Activated T-cell treated with anti-CD3 and anti-CD28 coated beads for 24 hours (primary cell): ENCODE results near the gene LMF2.
A peak's percentile ranks its signal among the peaks of the same experiment; 100 is the strongest.

Experiments used
- DNase-seq: peaks from one replicate; pipeline ENCODE4 v3.0.0-alpha.2; 2020; ENCODE audit warnings: low read depth

Gene LMF2

DNA sequence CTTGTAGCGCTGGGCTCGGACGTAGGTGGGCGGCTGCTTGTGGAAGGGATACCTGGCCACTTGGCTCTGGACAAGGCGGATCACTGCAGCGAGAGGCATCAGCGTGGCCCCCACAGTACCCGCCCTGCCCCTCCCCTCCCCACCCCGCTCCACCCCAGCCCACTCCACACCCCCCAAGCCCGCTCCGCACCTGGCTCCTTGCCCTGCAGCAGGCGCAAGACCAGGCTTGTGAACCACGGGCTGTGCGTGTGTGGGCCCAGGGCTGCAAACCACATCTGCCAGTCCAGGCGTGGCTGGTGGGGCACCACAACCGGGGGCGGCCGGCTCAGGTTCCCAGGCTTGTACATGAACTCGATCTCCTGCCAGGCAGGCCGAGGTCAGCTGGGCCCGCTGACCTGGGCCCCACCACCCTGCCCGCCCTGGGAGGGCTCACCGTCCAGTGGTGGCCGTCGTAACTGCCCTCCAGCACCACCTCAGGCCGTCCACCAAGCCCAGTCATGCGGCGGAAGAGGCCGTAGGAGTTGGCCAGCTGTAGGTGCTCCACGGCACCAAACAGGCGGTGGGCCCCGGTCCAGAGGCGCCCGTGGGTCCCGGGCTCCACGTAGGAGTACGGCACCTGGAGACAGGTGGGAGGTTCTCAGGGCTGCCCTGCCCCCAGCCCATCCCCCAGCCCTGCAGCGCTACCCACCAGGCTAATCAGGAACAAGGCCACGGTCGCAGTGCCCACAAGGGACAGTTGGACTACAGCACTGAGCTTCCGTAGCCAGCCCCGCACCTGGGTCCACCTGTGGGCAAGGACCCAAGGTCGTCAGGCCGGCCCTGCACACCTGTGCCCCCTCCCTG is 2.9 kb downstream of the LMF2 start:
- no peak for DNase-seq

DNA sequence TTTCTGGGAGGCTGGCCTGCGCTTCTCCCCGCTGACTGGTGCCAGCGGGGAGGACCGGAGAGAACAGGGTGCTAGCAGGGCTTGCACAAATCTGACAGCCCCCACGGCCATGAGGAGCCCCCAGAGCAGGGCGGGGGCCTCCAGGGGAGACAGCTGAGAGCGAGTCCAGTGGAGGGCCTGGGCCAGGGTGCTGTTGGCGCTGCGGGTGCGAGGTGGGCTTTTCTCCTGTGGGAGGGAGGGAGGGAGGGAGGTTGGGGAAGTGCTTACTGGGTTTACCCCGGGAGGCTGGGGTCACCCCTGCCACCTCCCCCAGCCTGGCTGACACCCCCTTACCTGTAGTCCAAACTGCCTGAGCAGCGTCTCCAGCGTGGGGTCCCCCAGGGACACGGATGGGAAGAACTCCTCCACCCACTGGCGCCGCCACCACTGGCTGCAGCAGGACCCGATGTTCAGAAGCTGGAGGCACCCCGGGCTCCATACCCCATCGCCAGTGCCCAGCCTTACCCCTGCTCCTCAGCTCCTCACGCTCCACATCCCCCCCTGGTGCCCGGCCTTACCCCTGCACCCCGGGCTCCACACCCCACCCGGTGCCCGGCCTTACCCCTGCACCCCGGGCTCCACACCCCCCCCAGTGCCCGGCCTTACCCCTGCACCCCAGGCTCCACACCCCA is 3.9 kb downstream of the LMF2 start:
- no peak for DNase-seq

DNA sequence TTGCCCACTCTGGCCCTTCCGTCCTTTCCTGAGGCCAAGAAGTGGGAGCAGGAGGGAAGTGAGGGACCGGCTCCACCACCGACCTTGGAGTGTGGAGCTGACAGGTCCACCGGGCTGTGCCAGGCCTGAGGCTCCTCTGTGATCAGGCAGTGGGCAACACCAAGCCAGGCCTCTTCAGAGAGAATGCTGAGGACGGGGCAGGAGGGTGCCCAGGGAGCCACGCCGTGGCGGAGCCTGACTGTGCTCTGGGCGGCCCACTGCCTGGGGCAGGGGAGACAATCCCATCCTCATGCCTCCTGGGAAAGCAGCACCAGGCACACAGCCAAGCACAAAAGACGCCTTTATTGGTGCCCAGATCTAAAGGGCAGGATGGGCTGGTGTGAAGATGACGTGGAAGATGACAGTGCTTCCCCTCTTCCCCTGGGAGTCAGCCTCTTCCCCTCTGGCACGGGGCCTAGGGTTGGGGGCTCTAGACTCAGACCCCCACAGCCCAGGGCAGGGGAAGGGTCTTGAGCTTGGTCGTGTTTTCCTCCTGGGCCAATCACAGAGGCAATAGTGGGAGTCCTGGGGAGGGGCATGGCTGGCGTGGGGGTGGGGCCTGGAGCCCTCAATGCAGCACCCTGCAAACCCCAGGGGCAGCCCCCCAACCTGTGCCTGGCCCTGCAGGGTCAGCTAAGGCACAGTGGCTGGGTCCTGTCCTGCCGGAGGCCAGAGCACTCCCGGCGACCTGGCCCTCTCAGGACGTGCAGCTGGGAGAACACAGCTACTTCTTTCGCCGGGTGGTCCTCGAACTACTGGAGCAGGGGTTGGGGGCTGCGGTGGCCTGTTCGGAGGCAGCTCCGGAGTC is 4.7 kb downstream of the LMF2 start:
- no peak for DNase-seq

DNA sequence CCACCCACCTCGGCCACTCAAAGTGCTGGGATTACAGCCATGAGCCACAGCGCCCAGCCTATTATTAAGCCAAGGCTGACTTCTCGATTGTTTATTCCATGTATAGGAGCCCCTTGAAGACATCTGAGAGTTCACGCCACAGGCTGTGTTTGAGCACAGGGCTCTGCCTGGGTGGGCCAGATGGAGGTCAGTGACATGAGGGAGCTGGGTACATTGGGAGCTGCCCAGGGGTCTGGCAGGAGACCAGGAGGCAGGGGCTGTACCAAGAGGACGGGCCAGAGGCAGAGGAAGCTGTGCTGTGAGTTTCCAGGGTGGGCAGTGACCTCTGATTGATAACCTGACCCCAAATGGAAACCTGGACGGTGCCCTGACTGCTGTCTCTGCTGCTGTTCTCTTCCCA is 5.4 kb downstream of the LMF2 start:
- no peak for DNase-seq

DNA sequence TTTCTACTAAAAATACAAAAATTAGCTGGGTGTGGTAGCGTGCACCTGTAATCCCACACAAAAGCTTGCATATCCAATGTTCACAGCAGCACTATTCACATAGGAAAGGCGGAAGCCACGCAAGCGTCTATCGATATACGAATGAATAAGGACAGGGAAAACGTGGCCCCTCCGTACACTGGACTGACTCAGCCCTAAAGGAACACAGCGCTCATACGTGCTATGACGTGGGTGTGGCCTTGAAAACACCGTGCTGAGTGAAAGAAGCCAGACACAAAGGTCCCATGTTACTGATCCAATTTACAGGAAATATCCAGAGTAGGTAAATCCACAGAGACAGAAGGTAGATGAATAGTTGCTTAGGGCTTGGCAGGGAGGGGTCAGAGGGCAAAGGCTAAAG is 7.0 kb downstream of the LMF2 start:
- no peak for DNase-seq

DNA sequence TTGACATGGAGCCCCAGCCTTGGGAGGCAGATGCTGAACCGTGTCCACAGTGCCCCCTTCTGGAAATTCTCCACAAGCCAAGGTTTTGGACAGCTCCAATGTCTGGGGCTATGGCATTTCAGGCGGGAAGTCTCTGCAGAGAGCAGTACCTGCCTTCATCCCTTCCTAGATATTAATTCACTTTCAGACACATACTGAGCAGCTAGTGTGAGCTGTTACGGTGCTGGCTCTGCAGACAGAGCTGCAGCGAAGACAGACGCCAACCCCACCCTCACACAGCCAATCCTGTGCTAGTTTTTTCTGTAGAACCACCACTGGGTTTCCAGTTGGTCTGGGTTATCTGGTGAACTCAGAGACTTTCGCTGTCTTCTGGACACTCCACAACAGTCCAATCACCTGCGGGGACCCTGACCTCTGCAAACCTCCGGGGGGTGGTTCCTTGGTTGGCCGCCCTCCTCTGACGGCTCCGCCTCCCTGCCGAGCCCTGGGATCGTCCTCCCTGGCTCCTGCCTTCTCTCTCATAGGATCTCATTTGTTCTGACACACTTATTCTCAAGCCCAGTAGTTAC is 9.1 kb downstream of the LMF2 start:
- peak; percentile 62 for DNase-seq

DNA sequence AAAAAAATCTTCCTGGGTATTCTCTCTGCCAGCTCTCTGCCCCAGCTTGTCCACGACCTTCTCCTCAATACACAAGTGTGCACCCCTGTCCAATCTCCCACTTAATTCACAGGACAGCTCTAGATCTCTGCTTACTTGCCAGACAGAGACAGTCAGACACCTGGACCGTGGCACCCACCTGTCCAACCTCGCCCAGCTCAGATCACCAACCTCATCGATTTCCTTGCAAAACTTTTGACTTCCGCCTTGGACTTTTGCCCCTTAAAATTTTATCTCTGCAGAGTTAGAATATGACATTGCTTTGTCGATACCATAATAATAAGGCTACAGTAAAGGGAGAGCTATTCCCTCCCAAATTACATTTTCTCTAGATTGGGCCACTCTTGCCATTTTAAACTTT is 10.4 kb downstream of the LMF2 start:
- no peak for DNase-seq

DNA sequence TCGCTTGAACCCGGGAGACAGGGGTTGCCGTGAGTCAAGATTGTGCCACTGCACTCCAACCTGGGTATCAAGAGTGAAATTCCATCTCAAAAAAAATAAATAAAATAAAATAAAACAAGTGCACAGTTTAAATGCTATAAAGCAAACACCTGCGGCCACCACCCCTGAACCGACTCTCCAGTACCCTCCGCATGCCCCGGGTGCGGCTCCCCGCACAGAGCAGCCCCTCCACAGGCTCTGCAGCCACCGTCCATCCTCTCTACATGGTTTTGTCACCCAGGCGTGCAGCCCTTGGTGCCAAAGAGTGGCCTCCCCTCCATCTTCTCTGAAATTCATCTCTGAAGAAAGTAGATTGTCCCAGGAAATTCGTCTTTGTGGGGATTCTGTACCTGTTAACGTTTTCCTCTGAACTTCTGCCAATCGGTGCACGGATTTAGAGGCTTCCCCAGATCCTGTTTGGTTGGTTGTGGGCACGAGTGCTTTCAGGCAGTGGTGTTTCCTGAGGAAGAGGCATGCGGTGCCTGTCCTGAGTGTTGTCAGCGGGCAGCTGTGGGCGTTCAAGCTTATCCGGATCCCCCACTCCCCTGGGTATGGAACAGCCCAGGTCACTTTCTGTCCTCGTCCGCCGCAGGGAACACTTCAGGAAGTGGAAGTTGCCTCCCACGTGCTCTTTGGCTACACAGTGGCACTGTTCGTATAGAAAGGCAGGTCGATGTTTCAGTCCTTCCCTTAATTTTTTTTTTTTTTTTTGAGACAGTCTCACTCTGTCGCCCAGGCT is 16.8 kb downstream of the LMF2 start:
- DNase-seq, result no peak

DNA sequence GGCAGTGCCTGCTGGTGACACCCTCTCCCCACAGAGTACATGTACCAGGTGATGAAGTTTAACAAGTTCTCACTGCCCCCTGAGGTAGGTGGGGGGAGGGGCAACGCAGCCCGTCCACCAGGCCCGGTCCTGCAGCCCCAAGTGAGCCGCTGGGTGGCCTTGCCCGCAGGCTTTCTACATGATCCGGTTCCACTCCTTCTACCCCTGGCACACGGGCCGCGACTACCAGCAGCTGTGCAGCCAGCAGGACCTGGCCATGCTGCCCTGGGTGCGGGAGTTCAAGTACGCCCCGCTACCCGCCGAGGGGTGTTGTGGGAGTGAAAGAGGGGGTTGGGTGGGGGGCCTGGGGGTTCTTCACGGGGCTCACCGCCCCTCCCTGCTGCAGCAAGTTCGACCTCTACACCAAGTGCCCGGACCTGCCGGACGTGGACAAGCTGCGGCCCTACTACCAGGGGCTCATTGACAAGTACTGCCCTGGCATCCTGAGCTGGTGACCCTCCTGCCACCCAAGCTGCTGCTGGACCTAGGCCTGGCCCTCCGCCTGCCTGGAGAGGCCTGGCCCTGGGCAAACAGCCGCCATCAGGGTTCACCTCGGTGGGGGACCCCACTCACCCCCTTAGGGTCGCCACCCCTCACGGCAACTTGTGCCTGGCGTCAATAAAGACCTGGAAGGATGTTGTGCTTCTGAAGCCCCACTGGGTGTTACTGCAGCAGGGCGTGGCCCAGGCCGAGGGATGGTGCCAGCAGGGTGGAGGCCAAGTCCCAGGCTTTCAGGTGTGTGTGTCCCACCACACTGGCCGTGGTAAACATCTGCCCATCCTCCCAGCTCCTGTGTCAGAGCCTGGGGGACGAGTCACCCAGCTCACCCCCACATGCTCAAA is 17.9 kb downstream of the LMF2 start:
- no peak for DNase-seq

DNA sequence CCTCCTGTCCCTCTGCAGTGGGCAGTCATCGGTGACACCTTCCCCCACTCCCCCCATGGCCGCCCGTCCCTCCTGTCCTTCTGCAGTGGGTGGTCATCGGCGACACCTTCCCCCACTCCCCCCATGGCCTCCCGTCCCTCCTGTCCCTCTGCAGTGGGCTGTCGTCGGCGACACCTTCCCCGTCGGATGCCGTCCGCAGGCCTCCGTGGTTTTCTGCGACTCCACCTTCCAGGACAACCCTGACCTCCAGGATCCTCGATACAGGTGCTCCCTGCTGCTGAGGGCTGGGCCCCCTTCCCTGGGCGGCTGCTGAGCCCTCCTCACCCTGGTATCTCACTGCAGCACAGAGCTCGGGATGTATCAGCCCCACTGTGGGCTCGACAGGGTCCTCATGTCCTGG is 18.6 kb downstream of the LMF2 start:
- DNase-seq, result no peak

DNA sequence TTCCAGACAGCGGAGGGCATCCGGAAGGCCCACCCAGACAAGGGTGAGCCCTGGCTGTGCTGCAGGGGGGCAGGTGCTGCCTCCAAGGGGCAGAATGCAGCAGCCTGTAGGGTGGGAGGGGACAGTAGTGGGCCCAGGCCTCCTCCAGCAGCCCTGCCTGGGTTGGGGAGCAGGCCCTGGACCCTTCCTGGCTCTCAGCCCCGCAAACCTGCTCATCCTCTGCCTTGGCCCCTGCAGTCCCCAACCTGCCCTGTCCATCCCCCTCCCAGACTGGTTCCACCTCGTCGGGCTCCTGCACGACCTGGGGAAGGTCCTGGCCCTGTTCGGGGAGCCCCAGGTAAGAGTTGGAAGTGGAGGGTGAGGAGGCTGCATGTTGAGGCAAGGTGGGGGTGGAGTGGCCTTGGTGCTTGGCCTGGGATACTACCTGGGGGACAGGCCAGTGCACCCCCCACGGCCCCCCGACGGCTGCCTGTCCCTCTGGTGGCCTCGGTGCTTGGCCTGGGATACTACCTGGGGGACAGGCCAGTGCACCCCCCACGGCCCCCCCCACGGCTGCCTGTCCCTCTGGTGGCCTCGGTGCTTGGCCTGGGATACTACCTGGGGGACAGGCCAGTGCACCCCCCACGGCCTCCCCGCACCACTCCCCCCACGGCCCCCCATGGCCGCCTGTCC is 19.4 kb downstream of the LMF2 start:
- DNase-seq, result no peak

DNA sequence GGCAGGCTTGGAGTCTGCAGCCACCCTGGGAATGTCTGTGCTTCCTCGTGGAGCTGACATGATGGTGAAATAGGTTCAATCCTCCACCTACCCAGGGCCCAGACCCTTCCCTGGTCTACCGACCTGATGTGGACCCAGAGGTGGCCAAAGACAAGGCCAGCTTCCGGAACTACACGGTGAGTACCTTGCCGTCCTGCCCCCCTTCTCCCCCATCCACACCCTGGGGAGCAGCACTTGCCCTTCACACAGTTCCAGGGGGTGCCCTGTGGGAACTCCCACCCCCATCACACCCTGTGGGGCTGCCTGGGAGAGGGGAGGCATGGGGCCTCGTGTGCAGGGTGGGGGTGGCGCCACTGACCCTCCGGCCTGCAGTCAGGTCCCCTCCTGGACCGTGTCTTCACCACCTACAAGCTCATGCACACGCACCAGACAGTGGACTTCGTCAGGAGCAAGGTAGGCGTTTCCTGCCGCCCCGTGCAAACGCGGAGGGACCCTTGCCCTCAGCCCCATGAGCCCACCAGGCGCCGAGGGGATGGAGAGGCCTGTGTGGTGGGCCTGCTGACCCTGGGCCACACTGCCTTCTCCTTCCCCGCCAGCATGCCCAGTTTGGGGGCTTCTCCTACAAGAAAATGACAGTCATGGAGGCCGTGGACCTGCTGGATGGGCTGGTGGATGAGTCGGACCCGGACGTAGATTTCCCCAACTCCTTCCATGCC is 20.1 kb downstream of the LMF2 start:
- DNase-seq, result no peak

DNA sequence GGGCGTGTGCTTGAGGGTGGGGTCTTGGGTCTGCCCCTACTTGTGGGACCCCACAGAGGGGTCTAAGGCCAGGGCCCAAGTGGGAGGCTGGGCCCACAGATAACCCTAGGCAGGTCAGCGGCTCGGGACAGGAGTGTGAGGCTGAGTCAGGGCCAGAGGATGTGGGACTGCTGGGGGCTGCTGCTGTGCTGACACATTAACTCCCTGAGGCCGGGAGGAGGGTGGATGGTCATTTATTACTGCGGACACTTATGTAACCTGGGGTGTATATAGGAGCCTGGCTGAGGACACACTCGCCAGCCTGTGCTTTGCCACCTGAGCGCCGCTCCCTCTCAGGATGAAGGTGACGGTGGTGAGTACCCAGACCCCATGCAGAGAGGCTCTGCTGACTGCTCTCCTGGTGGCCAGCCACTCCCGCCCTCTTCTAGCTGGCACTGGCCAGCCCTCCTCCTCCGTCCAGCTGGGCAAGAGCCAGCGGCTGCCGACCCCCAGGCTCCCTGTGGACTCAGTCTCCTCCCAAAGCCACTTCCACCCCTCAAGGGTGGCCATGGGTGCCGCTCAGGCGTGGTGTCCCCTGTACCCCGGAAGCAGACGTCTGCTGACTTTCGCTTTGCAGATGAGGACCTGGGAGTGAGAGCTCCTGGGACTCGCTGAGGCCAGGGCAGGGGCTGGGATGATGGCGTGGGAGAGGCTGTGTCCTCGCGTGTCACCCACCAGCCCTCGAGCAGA is 20.8 kb downstream of the LMF2 start, which contains the start of gene MIOX:
MIOX (plus strand) TSS at position 299 of the 729 bp plus-strand sequence; CDS start at position 338, 39 bp downstream.
- DNase-seq, result no peak

DNA sequence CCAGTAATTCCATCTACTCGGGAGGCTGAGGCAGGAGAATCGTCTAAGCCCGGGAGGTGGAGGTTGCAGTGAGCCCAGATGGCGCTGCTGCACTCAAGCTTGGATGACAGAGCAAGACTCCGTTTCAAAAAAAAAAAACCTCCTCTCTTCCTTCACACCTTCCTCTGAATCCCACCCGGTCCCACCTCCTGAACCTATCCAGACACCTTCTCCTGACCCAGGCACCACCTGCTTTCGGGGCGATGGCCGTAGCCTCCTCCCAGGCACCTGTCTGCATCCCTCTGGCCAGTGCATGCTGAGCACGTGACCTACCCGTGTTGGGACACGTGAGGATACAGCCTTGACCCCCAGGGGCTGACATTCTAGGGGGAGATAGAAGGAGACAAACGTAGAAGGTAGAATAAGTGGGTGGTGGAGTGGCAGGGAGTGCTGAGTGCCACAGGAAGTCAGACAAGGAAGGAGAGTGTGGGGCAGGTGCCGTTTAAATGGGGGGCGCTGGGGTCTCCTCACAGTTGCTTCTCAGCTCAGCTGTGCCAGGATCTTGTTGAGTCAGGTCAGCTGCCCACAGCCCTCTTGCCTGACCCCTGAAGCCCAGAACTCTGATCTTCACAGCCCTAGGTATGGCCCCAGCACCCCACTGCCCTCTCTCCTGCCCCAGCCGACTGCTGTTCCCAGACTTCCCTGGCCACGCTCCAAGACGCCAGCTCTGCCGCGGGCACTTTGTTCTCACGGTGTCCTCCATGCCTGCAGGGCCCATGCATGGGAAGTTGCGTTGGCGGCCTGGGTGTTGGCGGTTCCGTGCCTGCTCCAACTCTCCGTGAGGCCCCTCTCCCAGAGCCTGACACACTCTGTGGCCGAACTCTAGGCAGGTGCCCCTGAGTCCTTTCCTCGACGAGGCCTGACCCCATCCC is 22.0 kb downstream of the LMF2 start:
- no peak for DNase-seq

DNA sequence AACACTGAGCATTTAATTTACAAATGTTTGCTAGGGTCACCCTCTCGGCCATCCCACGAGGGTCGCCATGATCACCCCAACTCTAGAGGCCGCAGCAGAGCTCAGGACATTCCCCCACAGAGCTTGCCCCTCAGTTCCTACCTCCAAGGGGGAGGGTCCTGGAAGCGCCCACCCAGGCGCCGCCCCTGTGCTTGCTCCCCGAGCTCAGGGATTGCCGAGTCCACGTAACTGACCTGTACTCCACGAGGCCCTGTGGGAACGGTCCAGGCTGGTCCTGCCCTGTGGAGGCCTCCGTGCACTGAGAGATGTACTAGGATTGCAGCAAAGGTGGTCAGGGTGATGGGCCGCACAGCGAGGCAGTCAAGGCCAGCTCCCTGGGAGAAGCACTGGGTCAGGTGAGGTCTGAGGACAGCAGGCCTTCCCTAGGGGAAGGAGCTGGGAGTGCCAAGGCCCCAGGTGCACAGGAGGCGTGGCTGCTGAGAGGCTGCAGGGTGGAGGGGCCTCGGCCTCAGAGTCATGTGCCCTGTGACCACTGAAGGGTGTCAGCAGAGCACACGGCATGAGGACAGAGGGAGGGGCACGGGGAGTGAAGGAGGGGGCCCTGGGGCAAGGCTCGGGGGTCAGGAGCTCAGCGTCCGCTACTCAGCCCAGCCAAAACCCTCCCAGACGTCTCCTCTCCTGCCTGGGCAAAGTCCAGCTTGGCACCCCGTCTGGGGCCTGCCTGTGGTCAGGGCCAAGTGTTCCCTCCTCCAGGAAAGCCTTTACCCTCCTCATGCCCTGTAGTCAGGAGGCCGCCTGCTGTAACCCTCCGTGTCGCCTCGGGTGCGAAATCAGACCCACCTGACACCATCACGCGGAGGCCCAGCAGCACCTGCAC is 23.3 kb downstream of the LMF2 start:
- no peak for DNase-seq

DNA sequence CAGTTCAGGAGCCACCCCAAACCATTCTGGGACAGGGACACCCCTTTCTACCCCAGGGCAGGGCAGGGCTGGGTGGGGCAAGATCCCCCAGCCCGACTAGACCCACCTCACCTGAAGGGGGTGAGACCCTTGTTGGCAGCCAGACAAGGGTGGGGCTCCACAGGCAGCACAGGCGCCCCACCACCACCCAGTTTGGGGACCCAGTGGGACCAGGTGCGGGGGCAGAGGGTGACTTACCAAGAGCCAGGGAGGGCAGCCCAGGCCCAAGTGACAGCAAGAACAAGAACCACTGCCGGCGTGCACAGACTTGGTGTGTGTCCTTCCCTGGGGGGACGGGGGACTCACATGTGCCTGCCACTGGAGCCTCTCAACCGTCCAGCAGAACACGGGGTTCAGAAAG is 23.9 kb downstream of the LMF2 start:
- DNase-seq, result no peak
